Measurements from ENCODE around the gene GPC2. TPM values are rescaled to one million over a fixed set of nuclear protein-coding genes. Genes with fewer than 3 reads are reported as not detected.
"Not testable (repeated sequence)": the region's sequence is repeated elsewhere in the genome, so short reads cannot be mapped to it uniquely, and the experiment has no call there.

The GPC2 gene
- total RNA-seq, 4 donors from 2014 or later: 0.39 to 3.4 (median 2.0) TPM

DNA sequence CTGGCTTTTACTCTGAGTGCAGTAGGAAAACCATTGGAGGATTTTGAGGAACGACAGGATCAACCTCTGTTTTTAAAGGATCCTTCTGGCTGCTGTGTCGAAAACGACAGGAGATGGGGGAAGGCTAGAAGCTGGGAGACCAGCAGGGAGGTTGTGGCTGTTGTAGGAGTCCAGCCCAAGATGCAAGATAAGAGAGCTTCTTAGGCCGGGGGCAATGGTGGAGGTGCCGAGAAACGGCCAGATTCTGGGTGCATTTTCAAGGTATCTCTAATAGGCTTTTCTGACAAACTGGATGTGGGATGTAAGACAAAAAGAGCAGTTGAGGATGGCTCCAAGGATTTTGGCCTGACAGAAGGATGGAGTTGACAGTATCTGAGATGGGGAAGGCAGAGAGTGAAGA, 32.3 kb upstream of the GPC2 start:
- ATAC-seq: no peak

DNA sequence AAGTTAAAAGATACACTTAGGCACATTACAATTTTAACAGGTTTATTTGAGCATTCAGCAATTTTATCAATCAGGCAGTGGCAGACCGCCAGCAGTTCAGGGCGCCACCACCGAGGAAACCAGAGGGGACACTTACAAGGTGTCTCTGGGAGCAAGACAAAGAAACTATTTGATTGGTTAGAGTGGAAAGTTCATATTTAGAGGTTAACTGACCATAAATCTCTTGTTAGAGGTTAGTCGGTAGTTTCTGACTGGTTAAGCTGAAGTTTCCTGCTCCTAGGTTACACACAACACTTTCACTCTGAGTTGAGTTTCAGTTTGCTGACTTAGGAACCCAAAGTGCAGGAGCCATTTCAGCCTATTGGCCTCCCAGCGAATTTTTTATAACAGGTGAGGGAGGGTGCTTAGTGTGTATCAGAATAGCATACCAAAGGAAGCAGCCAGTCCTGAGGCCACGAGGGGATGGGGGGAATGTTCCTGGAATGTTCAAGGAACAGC, 31.8 kb upstream of the GPC2 start:
- Histone ChIP-seq H3K4me3 (no peak overlapping the region), H3K4me1 (no peaks in the 10 kb centered on the region), H3K36me3 (no peaks in the 10 kb centered on the region), H3K27ac (no peak overlapping the region), H3K9me3 (no peaks in the 10 kb centered on the region), H3K27me3 (no peaks in the 10 kb centered on the region)
- no peak for ATAC-seq
- 37 to 61% methylated on average over 6 of the region's 6 CpGs for WGBS, 2 donors (ENCODE audit: low coverage in 1 of 2)
- TF ChIP-seq POLR2A (IDR thresholded peaks at IDR 0.05) (no peak), EP300 (IDR thresholded peaks at IDR 0.05) (no peak), CTCF (IDR thresholded peaks at IDR 0.05) (no peak), POLR2AphosphoS5 (IDR thresholded peaks at IDR 0.05) (no peak)

More for the DNA sequence above, 32.3 kb upstream of the GPC2 start:
- H3K9me3 ChIP-seq: no peaks in the 10 kb centered on the region
- TF ChIP-seq CTCF (IDR thresholded peaks at IDR 0.05): no peak
- TF ChIP-seq POLR2A (IDR thresholded peaks at IDR 0.05): no peak
- TF ChIP-seq POLR2AphosphoS5 (IDR thresholded peaks at IDR 0.05): no peak
- no peak for TF ChIP-seq EP300 (IDR thresholded peaks at IDR 0.05)
- H3K27ac ChIP-seq: no peak overlapping the region
- no peak overlapping the region for H3K4me3 ChIP-seq
- no peaks in the 10 kb centered on the region for H3K36me3 ChIP-seq
- no peaks in the 10 kb centered on the region for H3K27me3 ChIP-seq
- 42 to 65% methylated on average over 6 of the region's 6 CpGs for WGBS, 2 donors (ENCODE audit: low coverage in 1 of 2)
- no peaks in the 10 kb centered on the region for H3K4me1 ChIP-seq

- Histone ChIP-seq H3K27ac (no peak overlapping the region), H3K36me3 (no peaks in the 10 kb centered on the region), H3K27me3 (no peaks in the 10 kb centered on the region), H3K9me3 (no peaks in the 10 kb centered on the region), H3K4me3 (no peak overlapping the region), H3K4me1 (no peaks in the 10 kb centered on the region)
- ATAC-seq: no peak
- TF ChIP-seq POLR2A (IDR thresholded peaks at IDR 0.05) (no peak), POLR2AphosphoS5 (IDR thresholded peaks at IDR 0.05) (no peak)
- 79% methylated on average over 8 of the region's 9 CpGs; no CpG with 5 or more reads in 1 of the 2 donors for WGBS, 2 donors (ENCODE audit: low coverage in 1 of 2)
Observed at GRCh38 chr7:100204454-100204853, 27.3 kb upstream of the GPC2 start.

- Histone ChIP-seq H3K4me1 (no peaks in the 10 kb centered on the region), H3K27ac (no peak overlapping the region), H3K4me3 (no peak overlapping the region), H3K36me3 (no peaks in the 10 kb centered on the region), H3K9me3 (no peaks in the 10 kb centered on the region), H3K27me3 (peaks cover 6% of the 10 kb centered on the region)
- TF ChIP-seq CTCF (IDR thresholded peaks at IDR 0.05) (no peak), POLR2A (IDR thresholded peaks at IDR 0.05) (no peak), POLR2AphosphoS5 (IDR thresholded peaks at IDR 0.05) (no peak), EP300 (IDR thresholded peaks at IDR 0.05) (no peak)
- no peak for ATAC-seq
- 67 to 74% methylated on average over 2 to 8 of the region's 11 CpGs for WGBS, 2 donors (ENCODE audit: low coverage in 1 of 2)
Observed at GRCh38 chr7:100200693-100201092, 23.5 kb upstream of the GPC2 start.

- WGBS, 2 donors (ENCODE audit: low coverage in 1 of 2): 83 to 95% methylated on average over 8 of the region's 10 CpGs
- H3K9me3 ChIP-seq: no peaks in the 10 kb centered on the region
- no peaks in the 10 kb centered on the region for H3K4me1 ChIP-seq
- TF ChIP-seq POLR2A (IDR thresholded peaks at IDR 0.05): no peak
- TF ChIP-seq POLR2AphosphoS5 (IDR thresholded peaks at IDR 0.05): no peak
- TF ChIP-seq CTCF (IDR thresholded peaks at IDR 0.05): no peak
- no peak for TF ChIP-seq EP300 (IDR thresholded peaks at IDR 0.05)
- peaks cover 6% of the 10 kb centered on the region for H3K27me3 ChIP-seq
- no peak overlapping the region for H3K27ac ChIP-seq
- H3K36me3 ChIP-seq: no peaks in the 10 kb centered on the region
- no peak for ATAC-seq
- H3K4me3 ChIP-seq: no peak overlapping the region
Observed at GRCh38 chr7:100198266-100198665, 21.1 kb upstream of the GPC2 start.

GRCh38 chr7:100195901-100196322, 18.7 kb upstream of the GPC2 start:
- H3K9me3 ChIP-seq, H3K36me3 ChIP-seq, H3K27me3 ChIP-seq, ATAC-seq, H3K4me1 ChIP-seq, H3K4me3 ChIP-seq, H3K27ac ChIP-seq: not testable (repeated sequence)
- 50 to 100% methylated on average over 1 to 5 of the region's 6 CpGs for WGBS, 2 donors (ENCODE audit: low coverage in 1 of 2)

Data from gastroesophageal sphincter (tissue), 4 donors.